ENCODE results near the gene PGLYRP2. TPM values are rescaled to one million over a fixed set of nuclear protein-coding genes. Genes with fewer than 3 reads are reported as not detected.
A peak's percentile ranks its signal among the peaks of the same experiment; 100 is the strongest.
"Not testable (repeated sequence)": the region's sequence is repeated elsewhere in the genome, so short reads cannot be mapped to it uniquely, and the experiment has no call there.

Gene PGLYRP2
- total RNA-seq, 1 donor from 2014 or later = not detected

DNA sequence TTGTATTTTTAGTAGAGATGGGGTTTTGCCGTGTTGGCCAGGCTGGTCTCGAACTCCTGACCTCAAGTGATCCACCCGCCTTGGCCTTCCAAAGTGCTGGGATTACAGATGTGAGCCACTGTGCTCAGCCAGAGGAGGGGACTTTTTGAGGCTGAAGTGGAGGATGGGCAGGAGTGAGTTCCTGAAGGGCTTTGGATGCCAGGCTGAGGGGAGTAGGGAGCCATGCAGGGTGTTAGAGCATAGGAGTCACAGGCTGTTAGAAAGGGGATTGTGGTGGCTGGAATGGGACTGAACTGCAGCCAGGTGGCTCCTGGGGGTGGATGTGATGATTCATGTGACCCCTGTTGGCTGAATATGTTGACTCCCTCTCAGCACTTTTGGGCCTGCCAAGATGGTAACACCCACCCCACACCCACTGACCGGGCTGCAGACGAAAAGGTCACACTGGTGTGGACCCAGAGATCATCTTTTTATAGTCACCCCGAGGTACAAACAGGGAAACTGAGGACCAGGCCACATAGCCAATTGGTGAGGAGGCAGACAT, 40.2 kb upstream of the PGLYRP2 start:
- TF ChIP-seq, protein P1, sequence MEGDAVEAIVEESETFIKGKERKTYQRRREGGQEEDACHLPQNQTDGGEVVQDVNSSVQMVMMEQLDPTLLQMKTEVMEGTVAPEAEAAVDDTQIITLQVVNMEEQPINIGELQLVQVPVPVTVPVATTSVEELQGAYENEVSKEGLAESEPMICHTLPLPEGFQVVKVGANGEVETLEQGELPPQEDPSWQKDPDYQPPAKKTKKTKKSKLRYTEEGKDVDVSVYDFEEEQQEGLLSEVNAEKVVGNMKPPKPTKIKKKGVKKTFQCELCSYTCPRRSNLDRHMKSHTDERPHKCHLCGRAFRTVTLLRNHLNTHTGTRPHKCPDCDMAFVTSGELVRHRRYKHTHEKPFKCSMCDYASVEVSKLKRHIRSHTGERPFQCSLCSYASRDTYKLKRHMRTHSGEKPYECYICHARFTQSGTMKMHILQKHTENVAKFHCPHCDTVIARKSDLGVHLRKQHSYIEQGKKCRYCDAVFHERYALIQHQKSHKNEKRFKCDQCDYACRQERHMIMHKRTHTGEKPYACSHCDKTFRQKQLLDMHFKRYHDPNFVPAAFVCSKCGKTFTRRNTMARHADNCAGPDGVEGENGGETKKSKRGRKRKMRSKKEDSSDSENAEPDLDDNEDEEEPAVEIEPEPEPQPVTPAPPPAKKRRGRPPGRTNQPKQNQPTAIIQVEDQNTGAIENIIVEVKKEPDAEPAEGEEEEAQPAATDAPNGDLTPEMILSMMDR (IDR thresholded peaks at IDR 0.05) = no peak
- H3K27ac ChIP-seq = no peak overlapping the region
- no peak for DNase-seq
- no peaks in the 10 kb centered on the region for H3K36me3 ChIP-seq
- H3K9me3 ChIP-seq = peaks cover 7% of the 10 kb centered on the region
- no peak for ATAC-seq
- no peaks in the 10 kb centered on the region for H3K27me3 ChIP-seq (ENCODE audit: low read depth)
- H3K4me1 ChIP-seq = peaks cover 5% of the 10 kb centered on the region
- H3K4me3 ChIP-seq = no peak overlapping the region
- intact Hi-C loops (cut with DNase I) = no loop called here

DNA sequence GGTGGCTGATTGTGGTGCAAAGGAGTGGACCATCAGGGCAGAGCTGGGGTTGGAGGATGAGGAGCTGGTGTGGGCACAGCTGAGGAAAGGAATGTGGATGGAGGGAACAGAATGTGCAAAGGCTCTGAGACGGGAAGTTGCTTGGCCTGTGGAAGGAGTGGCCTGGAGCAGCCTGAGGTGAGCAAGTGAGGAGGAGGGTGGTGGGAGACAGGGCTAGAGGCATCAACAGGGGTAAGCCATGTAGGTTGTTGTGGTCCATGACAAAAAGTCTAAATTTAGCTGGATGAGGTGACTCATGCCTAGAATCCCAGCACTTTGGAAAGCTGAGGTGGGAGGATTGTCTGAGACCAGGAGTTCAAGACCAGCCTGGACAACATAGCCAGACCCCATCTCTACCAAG, 38.5 kb upstream of the PGLYRP2 start:
- H3K4me3 ChIP-seq = no peak overlapping the region
- peaks cover 7% of the 10 kb centered on the region for H3K9me3 ChIP-seq
- TF ChIP-seq, protein P1 (IDR thresholded peaks at IDR 0.05) = no peak
- no peak overlapping the region for H3K27ac ChIP-seq
- ATAC-seq (no peak), DNase-seq (no peak)
- H3K36me3 ChIP-seq = no peaks in the 10 kb centered on the region
- intact Hi-C loops (cut with DNase I) = no loop called here
- H3K27me3 ChIP-seq (ENCODE audit: low read depth) = no peaks in the 10 kb centered on the region
- H3K4me1 ChIP-seq = peaks cover 5% of the 10 kb centered on the region

DNA sequence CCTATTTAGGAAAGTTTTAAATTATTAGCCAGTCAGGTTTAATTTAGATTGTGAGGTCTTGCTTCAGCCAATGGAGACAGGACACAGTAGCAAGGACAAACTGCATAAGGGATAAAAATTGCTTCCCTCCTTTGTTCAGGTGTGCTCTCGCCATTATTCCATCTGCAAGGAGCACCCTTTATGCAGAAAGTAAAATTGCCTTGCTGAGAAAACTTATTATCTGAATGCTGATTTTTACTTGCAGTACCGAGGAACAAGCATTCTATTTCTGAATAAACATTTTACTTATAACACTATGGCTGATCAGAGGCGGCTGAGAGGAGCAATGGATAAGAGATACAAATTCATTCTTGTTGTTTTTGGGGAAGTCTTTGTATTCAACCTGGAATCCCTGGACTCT, 37.1 kb upstream of the PGLYRP2 start:
- Histone ChIP-seq H3K27ac (no peak overlapping the region), H3K4me3 (no peak overlapping the region), H3K4me1 (peaks cover 5% of the 10 kb centered on the region), H3K36me3 (no peaks in the 10 kb centered on the region), H3K9me3 (peaks cover 7% of the 10 kb centered on the region), H3K27me3 (ENCODE audit: low read depth) (peaks cover 9% of the 10 kb centered on the region)
- ATAC-seq = no peak
- DNase-seq = no peak
- intact Hi-C loops (cut with DNase I) = no loop called here
- TF ChIP-seq, protein P1 (IDR thresholded peaks at IDR 0.05) = no peak

DNA sequence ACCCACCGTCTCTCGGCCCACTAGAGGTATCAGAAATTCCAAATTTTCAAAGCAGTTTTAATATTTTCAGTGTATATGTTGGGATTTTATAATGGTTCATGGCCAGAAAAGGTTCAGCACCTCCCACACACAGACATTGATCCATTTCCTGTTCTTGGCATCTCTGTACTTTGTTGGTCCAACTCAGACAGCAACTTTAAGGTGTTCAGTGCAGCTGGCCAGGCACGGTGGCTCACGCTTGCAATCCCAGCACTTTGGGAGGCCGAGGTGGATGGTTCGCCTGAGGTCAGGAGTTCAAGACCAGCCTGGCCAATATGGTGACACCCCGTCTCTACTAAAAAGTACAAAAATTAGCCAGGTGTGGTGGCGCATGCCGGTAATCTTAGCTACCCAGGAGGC, 35.9 kb upstream of the PGLYRP2 start:
- H3K9me3 ChIP-seq; ATAC-seq; intact Hi-C loops (cut with DNase I); H3K4me1 ChIP-seq; H3K36me3 ChIP-seq; DNase-seq; H3K4me3 ChIP-seq: not testable (repeated sequence)
- Histone ChIP-seq H3K27me3 (ENCODE audit: low read depth) (peaks cover 18% of the 10 kb centered on the region), H3K27ac (peak overlapping the region; percentile 41)

DNA sequence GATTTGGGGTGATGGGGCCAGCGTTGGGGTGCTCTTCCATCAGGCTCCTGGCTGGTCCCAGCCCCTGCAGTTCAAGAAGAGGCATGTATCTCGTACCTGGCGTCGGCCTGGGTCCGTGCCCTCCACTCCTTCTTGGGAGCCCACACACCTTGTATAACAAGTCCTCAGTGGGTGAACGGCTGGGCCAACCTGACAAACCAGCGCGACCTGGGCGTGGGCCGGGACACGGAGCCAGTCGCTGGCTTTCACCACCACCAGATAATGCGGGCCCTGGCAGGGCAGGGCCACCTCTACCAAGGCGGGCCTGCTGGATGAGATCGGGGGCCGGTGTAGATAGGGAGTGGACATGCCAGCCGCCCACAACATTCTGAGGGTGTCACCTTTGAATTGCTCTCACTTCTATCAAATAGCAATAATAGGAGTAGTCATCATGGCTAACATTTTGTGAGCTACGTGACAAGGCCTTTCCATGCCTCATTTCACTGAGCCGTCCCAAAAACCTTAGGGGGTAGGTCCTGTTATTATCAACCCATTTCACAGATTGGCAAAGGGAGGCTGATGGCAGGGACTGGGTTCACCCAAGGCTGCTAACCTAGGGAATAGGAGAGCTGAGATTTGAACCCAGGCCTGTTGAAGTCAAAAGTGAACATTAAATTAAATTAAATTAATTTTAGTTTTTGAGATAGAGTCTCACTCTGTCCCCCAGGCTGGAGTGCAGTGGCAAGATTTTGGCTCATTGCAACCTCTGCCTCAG, 32.5 kb upstream of the PGLYRP2 start:
- Histone ChIP-seq H3K27ac (no peak overlapping the region), H3K36me3 (no peaks in the 10 kb centered on the region), H3K27me3 (ENCODE audit: low read depth) (peaks cover 43% of the 10 kb centered on the region), H3K4me3 (no peak overlapping the region), H3K9me3 (peaks cover 2% of the 10 kb centered on the region), H3K4me1 (peaks cover 5% of the 10 kb centered on the region)
- no peak for DNase-seq
- TF ChIP-seq, protein P1 (IDR thresholded peaks at IDR 0.05) = no peak
- ATAC-seq = no peak
- intact Hi-C loops (cut with DNase I) = no loop called here

DNA sequence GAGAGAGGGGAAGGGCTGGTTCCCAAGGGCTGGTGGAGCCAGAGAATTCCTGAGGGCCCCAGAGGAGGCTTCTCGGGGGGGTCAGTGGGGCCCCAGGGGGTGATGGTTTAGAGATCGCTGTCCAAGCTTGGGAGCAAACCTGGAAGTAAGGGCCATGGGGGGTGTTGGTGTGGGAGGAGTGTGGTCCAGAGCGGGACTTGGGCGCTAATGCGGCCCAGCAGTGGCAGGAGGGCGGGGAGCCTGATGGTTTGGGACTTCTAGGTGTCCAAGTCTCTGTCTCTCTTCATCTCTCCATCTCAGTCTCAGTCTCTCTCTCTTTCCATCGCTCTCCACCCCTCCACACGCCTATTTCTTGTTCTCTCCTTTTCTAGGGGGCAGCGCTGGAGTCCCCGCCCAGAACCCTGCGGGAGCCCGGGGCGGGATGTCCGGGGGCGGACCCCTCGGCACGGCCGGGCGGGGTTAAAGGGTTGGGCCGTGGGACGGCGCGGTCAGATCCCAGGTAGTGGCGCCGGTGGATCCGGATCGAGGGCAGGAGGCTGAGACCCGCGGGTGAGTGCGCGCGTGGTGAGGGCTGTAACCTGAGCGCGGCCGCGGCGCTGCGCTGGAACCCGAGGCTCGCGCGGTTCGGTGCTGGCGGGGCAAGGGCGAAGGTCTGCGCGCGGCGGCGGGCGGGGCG, 28.9 kb upstream of the PGLYRP2 start, which contains the start of gene CYP4F22:
Gene CYP4F22 (plus strand): TSS at position 491 of the 676 bp plus-strand sequence. CDS start 16,812 bp downstream, outside the sequence.
- Histone ChIP-seq H3K27ac (no peak within 1 kb of the TSS), H3K4me3 (peak within 1 kb of the TSS; percentile 31), H3K4me1 (no peaks in the 10 kb centered on the region), H3K36me3 (no peaks in the 10 kb centered on the region), H3K9me3 (no peaks in the 10 kb centered on the region), H3K27me3 (ENCODE audit: low read depth) (peaks cover 49% of the 10 kb centered on the region)
- no peak for DNase-seq
- ATAC-seq = no peak
- intact Hi-C loops (cut with DNase I) = no loop called here
- TF ChIP-seq, protein P1 (IDR thresholded peaks at IDR 0.05) = no peak

Measured in lower lobe of right lung (tissue), 2 donors.